ENCODE measurements around the gene PRPF19.
A peak's percentile ranks its signal among the peaks of the same experiment; 100 is the strongest.
"Not testable (repeated sequence)": the region's sequence is repeated elsewhere in the genome, so short reads cannot be mapped to it uniquely, and the experiment has no call there.

Gene PRPF19

GRCh38 chr11:60922906-60923305 lies 16.5 kb upstream of the PRPF19 start:
- no peak for DNase-seq

GRCh38 chr11:60921777-60922335 lies 15.5 kb upstream of the PRPF19 start:
- DNase-seq, result no peak

GRCh38 chr11:60921259-60921658 lies 14.9 kb upstream of the PRPF19 start:
- no peak for DNase-seq

GRCh38 chr11:60919956-60920355 lies 13.6 kb upstream of the PRPF19 start:
- no peak for DNase-seq

GRCh38 chr11:60919320-60919719 lies 12.9 kb upstream of the PRPF19 start:
- DNase-seq, result no peak

- DNase-seq, result no peak
Measured at GRCh38 chr11:60918939-60919265, 12.5 kb upstream of the PRPF19 start.

- DNase-seq, result peak; percentile 66
Measured at GRCh38 chr11:60918251-60918938, 12.0 kb upstream of the PRPF19 start.

- no peak for DNase-seq
Measured at GRCh38 chr11:60917267-60917666, 10.9 kb upstream of the PRPF19 start.

- no peak for DNase-seq
Measured at GRCh38 chr11:60916669-60917206, 10.4 kb upstream of the PRPF19 start.

- peak; percentile 66 for DNase-seq
Measured at GRCh38 chr11:60915248-60915914, 9.0 kb upstream of the PRPF19 start.

GRCh38 chr11:60914633-60915247 lies 8.4 kb upstream of the PRPF19 start:
- DNase-seq, result peak; percentile 51

- DNase-seq, result peak; percentile 95
Measured at GRCh38 chr11:60913793-60914632, 7.6 kb upstream of the PRPF19 start, which contains the start of gene TMEM109. TSS of gene TMEM109 (plus strand) at chr11:60914158. CDS start at chr11:60919694, 5,536 bp downstream.

GRCh38 chr11:60912851-60913528 lies 6.6 kb upstream of the PRPF19 start:
- DNase-seq, result no peak

GRCh38 chr11:60912223-60912850 lies 6.0 kb upstream of the PRPF19 start:
- DNase-seq, result no peak

- DNase-seq, result no peak
Measured at GRCh38 chr11:60910711-60911380, 4.5 kb upstream of the PRPF19 start.

- no peak for DNase-seq
Measured at GRCh38 chr11:60910281-60910687, 3.9 kb upstream of the PRPF19 start.

GRCh38 chr11:60909680-60910280 lies 3.4 kb upstream of the PRPF19 start:
- DNase-seq, result not testable (repeated sequence)

- no peak for DNase-seq
Measured at GRCh38 chr11:60908803-60909202, 2.4 kb upstream of the PRPF19 start.

GRCh38 chr11:60905551-60906113 lies 753 bp downstream of the PRPF19 start:
- DNase-seq, result peak; percentile 34

- DNase-seq, result no peak
Measured at GRCh38 chr11:60905047-60905446, 1.3 kb downstream of the PRPF19 start.
